PC-9 (cell line): ENCODE data around the gene CAMSAP3. TPM values are rescaled to one million over a fixed set of nuclear protein-coding genes. Genes with fewer than 3 reads are reported as not detected.

Experiments
- BruUV-seq: library from RNA; stranded (reverse); fragments of 400-500 nt; replicated peaks from 2 replicates; lab custom pipeline; 2021; lab: Mats Ljungman, UMichigan
- CTCF ChIA-PET: fragments of 300-600 bp; sonication (Branson Sonifier 250); formaldehyde crosslinking; loops from one replicate; lab custom pipeline; 2022; ENCODE audit warnings: antibody characterized with exemption; lab: Charles Lee
- POLR2A ChIA-PET: fragments of 300-600 bp; sonication (Branson Sonifier 250); formaldehyde crosslinking; loops from one replicate; lab custom pipeline; 2022; ENCODE audit warnings: antibody characterized with exemption; ENCODE audit not compliant: unreplicated experiment; lab: Charles Lee
- DNase-seq, 2 experiments: peaks; one replicate each; pipeline versions ENCODE4 v3.0.0 to v3.0.0-alpha.2; 2015 to 2022; ENCODE audit warnings: mixed read lengths in 1 of 2
- H2AFZ ChIP-seq: fragments of 200-600 bp; sonication (generic); 2 replicates; pipeline ENCODE4 v1.8.1; 2017; ENCODE audit warnings: antibody characterized with exemption
- H3F3A ChIP-seq: fragments of 200-600 bp; sonication (generic); 2 replicates; pipeline ENCODE4 v1.8.1; 2017; ENCODE audit warnings: antibody characterized with exemption, mild to moderate bottlenecking, low read depth; ENCODE audit not compliant: insufficient read depth
- H3K27ac ChIP-seq: fragments of 200-600 bp; sonication (generic); 2 replicates; pipeline ENCODE4 v1.6.1; 2016; ENCODE audit warnings: mixed run types
- H3K27me3 ChIP-seq: fragments of 200-600 bp; sonication (generic); 2 replicates; pipeline ENCODE4 v1.6.1; 2016; ENCODE audit warnings: low read depth, mixed run types; ENCODE audit not compliant: insufficient read depth
- H3K36me3 ChIP-seq: fragments of 200-600 bp; sonication (generic); 2 replicates; pipeline ENCODE4 v1.6.1; 2016; ENCODE audit warnings: low read depth, mixed run types
- H3K4me1 ChIP-seq: fragments of 200-600 bp; sonication (generic); replicated peaks from 2 replicates; pipeline ENCODE4 v1.6.1; 2016; ENCODE audit warnings: mixed run types; ENCODE audit not compliant: insufficient read depth
- H3K4me2 ChIP-seq: fragments of 200-600 bp; sonication (generic); 2 replicates; pipeline ENCODE4 v1.6.1; 2017; ENCODE audit warnings: mixed run types
- H3K4me3 ChIP-seq: fragments of 200-600 bp; sonication (generic); 2 replicates; pipeline ENCODE4 v1.6.1; 2016; ENCODE audit warnings: mixed run types
- H3K79me2 ChIP-seq: fragments of 200-600 bp; sonication (generic); 2 replicates; pipeline ENCODE4 v1.6.1; 2017; ENCODE audit warnings: low read depth, mixed run types
- H3K9me2 ChIP-seq: fragments of 200-600 bp; sonication (generic); 2 replicates; pipeline ENCODE4 v1.8.1; 2017; ENCODE audit warnings: mild to moderate bottlenecking; ENCODE audit not compliant: insufficient read depth
- H3K9me3 ChIP-seq: fragments of 200-600 bp; sonication (generic); 2 replicates; pipeline ENCODE4 v1.8.1; 2016; ENCODE audit warnings: low read depth; ENCODE audit not compliant: insufficient read depth
- H4K20me1 ChIP-seq: fragments of 200-600 bp; sonication (generic); 2 replicates; pipeline ENCODE4 v1.8.1; 2017; ENCODE audit not compliant: insufficient read depth
- EZH2 ChIP-seq: fragments of 200-600 bp; sonication (generic); IDR thresholded peaks from 2 replicates; pipeline ENCODE4 v1.8.0; 2017; ENCODE audit warnings: antibody characterized with exemption, low read depth
- intact Hi-C: fragments of 100-400 bp; cut with micrococcal nuclease; formaldehyde crosslinking; loops from one replicate; pipeline ENCODE4 v1.10.0; 2022; ENCODE audit not compliant: unreplicated experiment
- total RNA-seq: library from RNA; stranded (reverse); gene quantifications from 2 replicates; pipeline ENCODE4 v1.2.3, GENCODE V29; 2021
- TF ChIP-seq, protein P1 (sequence below): fragments of 200-600 bp; sonication (generic); conservative IDR thresholded peaks from 2 replicates; pipeline ENCODE4 v1.6.1; 2017; ENCODE audit warnings: mixed run types, antibody characterized with exemption, mild to moderate bottlenecking, moderate library complexity

The CAMSAP3 gene
- total RNA-seq, 1 experiment from 2014 or later: 25.9 TPM

DNA sequence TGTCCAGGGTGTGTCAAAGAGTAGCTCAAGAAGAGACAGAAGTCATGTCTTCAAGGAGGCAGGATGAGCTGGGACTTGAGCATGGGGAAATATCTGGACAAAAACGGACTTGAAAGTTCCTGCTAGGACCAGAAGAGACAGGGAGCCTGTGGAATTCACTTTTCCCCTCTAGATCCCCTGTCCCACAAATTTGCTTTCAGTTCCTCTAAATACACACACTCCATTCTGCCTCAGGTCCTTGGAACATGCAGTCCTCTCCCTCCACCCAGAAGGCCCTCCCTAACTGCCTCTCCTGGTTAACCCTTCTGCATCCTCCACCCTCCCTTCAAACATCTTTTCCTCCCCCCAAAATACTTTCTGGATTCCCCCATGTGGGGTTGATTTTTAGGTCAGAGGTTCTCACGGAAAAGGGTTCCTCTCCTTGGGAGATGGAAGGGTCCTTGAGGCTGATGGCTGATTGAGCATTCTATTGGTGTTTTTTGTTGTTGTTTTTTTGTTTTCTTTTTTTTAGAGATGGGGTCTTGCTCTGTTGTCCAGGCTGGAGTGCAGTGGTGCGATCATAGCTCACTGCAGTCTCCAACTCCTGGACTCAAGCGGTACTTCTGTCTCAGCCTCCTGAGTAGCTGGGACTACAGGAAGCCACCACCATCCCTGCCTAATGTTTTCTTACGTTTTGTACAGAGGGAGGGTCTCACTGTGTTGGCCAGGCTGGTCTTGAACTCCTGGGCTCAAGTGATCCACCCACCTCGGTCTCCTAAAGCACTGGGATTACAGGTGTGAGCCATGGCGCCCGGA is 66.3 kb downstream of the CAMSAP3 start:
- BruUV-seq: no TSS peak
- ChIA-PET POLR2A (no interaction called here), CTCF (no interaction called here)
- Histone ChIP-seq H3K9me2 (no peaks in the 10 kb centered on the region), H3K27ac (no peak overlapping the region), H3K27me3 (peaks cover 32% of the 10 kb centered on the region), H3K79me2 (no peaks in the 10 kb centered on the region), H4K20me1 (no peaks in the 10 kb centered on the region), H3K4me3 (no peak overlapping the region), H3F3A (no peaks in the 10 kb centered on the region; the same call in 1 of the 2 replicates), H3K9me3 (no peaks in the 10 kb centered on the region), H3K36me3 (no peaks in the 10 kb centered on the region), H3K4me2 (no peak overlapping the region), H3K4me1 (no peaks in the 10 kb centered on the region), H2AFZ (no peak overlapping the region)
- TF ChIP-seq, protein P1, sequence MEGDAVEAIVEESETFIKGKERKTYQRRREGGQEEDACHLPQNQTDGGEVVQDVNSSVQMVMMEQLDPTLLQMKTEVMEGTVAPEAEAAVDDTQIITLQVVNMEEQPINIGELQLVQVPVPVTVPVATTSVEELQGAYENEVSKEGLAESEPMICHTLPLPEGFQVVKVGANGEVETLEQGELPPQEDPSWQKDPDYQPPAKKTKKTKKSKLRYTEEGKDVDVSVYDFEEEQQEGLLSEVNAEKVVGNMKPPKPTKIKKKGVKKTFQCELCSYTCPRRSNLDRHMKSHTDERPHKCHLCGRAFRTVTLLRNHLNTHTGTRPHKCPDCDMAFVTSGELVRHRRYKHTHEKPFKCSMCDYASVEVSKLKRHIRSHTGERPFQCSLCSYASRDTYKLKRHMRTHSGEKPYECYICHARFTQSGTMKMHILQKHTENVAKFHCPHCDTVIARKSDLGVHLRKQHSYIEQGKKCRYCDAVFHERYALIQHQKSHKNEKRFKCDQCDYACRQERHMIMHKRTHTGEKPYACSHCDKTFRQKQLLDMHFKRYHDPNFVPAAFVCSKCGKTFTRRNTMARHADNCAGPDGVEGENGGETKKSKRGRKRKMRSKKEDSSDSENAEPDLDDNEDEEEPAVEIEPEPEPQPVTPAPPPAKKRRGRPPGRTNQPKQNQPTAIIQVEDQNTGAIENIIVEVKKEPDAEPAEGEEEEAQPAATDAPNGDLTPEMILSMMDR: no peak
- TF ChIP-seq EZH2: no peak
- intact Hi-C loops: no loop called here
- no peak for DNase-seq

DNA sequence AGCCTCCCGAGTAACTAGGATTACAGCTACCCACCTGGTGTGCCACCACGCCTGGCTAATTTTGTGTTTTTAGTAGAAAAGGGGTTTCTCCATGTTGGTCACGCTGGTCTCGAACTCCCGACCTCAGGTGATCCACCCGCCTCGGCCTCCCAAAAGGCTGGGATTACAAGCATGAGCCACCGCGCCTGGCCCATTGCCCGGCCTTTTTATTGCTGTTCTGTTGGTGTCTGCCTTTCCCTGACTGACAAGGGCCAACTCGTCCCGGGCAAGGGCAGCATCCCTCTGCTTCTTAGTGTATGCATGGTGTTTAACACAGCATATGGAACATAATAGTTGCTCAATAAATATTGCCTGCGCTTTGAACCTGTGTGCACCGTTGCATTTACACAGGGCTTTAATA is 67.0 kb downstream of the CAMSAP3 start:
- intact Hi-C loops: no loop called here
- Histone ChIP-seq H3F3A (no peaks in the 10 kb centered on the region), H3K4me3 (no peak overlapping the region), H4K20me1 (no peaks in the 10 kb centered on the region), H3K9me2 (no peaks in the 10 kb centered on the region), H2AFZ (no peak overlapping the region), H3K79me2 (no peaks in the 10 kb centered on the region), H3K4me2 (no peak overlapping the region), H3K27me3 (peaks cover 38% of the 10 kb centered on the region), H3K36me3 (no peaks in the 10 kb centered on the region), H3K9me3 (no peaks in the 10 kb centered on the region), H3K27ac (no peak overlapping the region), H3K4me1 (no peaks in the 10 kb centered on the region)
- BruUV-seq: no TSS peak
- TF ChIP-seq, protein P1: no peak
- no peak for TF ChIP-seq EZH2
- DNase-seq: no peak
- ChIA-PET CTCF (no interaction called here), POLR2A (no interaction called here)

DNA sequence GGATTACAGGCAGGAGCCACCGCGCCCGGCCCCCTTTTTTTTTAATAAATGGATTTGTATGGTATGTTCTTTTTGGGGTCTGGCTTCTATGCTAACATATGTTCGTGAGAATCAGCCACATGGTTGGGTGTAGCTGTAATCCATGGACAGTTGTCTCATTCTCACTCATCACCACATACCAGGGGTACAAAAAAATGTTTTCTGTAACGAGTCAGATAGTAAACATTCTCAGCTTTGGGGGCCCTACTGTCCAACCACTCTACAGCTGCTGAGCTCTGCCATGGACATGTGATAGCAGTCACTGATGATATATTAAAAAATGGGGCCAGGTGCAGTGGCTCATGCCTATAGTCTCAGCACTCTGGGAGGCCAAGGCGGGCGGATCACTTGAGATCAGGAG is 68.0 kb downstream of the CAMSAP3 start:
- Histone ChIP-seq H4K20me1 (no peaks in the 10 kb centered on the region), H3K9me2 (no peaks in the 10 kb centered on the region), H3K4me1 (no peaks in the 10 kb centered on the region), H3F3A (no peaks in the 10 kb centered on the region), H3K4me2 (no peak overlapping the region), H3K27me3 (peaks cover 48% of the 10 kb centered on the region), H2AFZ (no peak overlapping the region), H3K4me3 (no peak overlapping the region), H3K79me2 (no peaks in the 10 kb centered on the region), H3K27ac (no peak overlapping the region), H3K36me3 (no peaks in the 10 kb centered on the region), H3K9me3 (no peaks in the 10 kb centered on the region)
- TF ChIP-seq EZH2: no peak
- TF ChIP-seq, protein P1: no peak
- no TSS peak for BruUV-seq
- ChIA-PET CTCF (no interaction called here), POLR2A (interaction anchor here (0.6 kb wide), 1 partner anchor 8 kb away, joined by 5 read pairs; no protein-coding TSS in a partner anchor)
- intact Hi-C loops: no loop called here
- DNase-seq: no peak
